Measurements from ENCODE around the gene APCDD1L.

DNA sequence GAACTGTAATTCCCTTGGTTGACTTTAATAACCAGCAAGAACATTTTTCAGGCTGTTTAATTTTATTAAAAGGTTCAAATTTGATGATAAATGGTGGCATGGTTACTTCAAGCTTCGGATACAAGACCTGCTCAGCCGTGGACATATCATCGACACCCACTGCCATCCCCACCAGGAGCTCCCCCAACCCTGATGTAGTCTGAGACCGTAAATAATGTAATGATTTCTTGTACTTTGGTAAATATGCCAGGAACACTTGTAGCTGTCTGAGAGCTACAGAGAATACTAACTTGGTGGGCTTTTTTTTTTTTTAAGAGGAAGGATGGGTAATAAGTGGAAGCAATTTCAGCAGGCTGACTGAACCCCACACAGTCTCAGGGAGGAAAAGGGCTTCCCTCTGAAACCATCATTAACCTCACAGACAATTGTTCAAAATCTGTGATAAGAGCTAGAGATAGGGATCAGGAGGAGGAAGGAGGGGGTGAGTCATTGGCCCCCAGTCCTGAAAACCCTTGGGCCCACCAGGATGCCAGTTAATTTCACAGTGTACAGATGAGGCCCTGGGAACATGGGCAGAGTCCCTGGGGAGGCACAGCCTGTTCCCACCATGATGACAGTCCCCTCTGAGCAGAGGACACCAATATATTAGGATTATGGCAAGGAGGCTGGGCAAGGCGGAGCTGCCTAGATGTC lies 56.0 kb downstream of the APCDD1L start:
- TF ChIP-seq, protein P1, sequence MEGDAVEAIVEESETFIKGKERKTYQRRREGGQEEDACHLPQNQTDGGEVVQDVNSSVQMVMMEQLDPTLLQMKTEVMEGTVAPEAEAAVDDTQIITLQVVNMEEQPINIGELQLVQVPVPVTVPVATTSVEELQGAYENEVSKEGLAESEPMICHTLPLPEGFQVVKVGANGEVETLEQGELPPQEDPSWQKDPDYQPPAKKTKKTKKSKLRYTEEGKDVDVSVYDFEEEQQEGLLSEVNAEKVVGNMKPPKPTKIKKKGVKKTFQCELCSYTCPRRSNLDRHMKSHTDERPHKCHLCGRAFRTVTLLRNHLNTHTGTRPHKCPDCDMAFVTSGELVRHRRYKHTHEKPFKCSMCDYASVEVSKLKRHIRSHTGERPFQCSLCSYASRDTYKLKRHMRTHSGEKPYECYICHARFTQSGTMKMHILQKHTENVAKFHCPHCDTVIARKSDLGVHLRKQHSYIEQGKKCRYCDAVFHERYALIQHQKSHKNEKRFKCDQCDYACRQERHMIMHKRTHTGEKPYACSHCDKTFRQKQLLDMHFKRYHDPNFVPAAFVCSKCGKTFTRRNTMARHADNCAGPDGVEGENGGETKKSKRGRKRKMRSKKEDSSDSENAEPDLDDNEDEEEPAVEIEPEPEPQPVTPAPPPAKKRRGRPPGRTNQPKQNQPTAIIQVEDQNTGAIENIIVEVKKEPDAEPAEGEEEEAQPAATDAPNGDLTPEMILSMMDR (IDR thresholded peaks at IDR 0.05) = no peak
- no peak for TF ChIP-seq TP53 (CRISPR knock-in tag; IDR thresholded peaks at IDR 0.05)
- TF ChIP-seq ZNF121 (CRISPR knock-in tag; IDR thresholded peaks at IDR 0.05) = no peak
- TF ChIP-seq, protein P2, sequence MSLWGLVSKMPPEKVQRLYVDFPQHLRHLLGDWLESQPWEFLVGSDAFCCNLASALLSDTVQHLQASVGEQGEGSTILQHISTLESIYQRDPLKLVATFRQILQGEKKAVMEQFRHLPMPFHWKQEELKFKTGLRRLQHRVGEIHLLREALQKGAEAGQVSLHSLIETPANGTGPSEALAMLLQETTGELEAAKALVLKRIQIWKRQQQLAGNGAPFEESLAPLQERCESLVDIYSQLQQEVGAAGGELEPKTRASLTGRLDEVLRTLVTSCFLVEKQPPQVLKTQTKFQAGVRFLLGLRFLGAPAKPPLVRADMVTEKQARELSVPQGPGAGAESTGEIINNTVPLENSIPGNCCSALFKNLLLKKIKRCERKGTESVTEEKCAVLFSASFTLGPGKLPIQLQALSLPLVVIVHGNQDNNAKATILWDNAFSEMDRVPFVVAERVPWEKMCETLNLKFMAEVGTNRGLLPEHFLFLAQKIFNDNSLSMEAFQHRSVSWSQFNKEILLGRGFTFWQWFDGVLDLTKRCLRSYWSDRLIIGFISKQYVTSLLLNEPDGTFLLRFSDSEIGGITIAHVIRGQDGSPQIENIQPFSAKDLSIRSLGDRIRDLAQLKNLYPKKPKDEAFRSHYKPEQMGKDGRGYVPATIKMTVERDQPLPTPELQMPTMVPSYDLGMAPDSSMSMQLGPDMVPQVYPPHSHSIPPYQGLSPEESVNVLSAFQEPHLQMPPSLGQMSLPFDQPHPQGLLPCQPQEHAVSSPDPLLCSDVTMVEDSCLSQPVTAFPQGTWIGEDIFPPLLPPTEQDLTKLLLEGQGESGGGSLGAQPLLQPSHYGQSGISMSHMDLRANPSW (CRISPR knock-in tag; conservative IDR thresholded peaks at IDR 0.05; ENCODE audit: low read depth) = no peak
- no peak for TF ChIP-seq IRF2 (CRISPR knock-in tag; IDR thresholded peaks at IDR 0.05; ENCODE audit: borderline replicate concordance, low read depth)
- TF ChIP-seq, protein P3, sequence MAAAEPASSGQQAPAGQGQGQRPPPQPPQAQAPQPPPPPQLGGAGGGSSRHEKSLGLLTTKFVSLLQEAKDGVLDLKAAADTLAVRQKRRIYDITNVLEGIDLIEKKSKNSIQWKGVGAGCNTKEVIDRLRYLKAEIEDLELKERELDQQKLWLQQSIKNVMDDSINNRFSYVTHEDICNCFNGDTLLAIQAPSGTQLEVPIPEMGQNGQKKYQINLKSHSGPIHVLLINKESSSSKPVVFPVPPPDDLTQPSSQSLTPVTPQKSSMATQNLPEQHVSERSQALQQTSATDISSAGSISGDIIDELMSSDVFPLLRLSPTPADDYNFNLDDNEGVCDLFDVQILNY (CRISPR knock-in tag; IDR thresholded peaks at IDR 0.05) = no peak
- TF ChIP-seq ZNF219 (CRISPR knock-in tag; IDR thresholded peaks at IDR 0.05; ENCODE audit: borderline replicate concordance) = no peak
- TF ChIP-seq, protein P4, sequence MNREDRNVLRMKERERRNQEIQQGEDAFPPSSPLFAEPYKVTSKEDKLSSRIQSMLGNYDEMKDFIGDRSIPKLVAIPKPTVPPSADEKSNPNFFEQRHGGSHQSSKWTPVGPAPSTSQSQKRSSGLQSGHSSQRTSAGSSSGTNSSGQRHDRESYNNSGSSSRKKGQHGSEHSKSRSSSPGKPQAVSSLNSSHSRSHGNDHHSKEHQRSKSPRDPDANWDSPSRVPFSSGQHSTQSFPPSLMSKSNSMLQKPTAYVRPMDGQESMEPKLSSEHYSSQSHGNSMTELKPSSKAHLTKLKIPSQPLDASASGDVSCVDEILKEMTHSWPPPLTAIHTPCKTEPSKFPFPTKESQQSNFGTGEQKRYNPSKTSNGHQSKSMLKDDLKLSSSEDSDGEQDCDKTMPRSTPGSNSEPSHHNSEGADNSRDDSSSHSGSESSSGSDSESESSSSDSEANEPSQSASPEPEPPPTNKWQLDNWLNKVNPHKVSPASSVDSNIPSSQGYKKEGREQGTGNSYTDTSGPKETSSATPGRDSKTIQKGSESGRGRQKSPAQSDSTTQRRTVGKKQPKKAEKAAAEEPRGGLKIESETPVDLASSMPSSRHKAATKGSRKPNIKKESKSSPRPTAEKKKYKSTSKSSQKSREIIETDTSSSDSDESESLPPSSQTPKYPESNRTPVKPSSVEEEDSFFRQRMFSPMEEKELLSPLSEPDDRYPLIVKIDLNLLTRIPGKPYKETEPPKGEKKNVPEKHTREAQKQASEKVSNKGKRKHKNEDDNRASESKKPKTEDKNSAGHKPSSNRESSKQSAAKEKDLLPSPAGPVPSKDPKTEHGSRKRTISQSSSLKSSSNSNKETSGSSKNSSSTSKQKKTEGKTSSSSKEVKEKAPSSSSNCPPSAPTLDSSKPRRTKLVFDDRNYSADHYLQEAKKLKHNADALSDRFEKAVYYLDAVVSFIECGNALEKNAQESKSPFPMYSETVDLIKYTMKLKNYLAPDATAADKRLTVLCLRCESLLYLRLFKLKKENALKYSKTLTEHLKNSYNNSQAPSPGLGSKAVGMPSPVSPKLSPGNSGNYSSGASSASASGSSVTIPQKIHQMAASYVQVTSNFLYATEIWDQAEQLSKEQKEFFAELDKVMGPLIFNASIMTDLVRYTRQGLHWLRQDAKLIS (CRISPR knock-in tag; IDR thresholded peaks at IDR 0.05; ENCODE audit: borderline replicate concordance) = no peak
- TF ChIP-seq SMAD3 (CRISPR knock-in tag; IDR thresholded peaks at IDR 0.05; ENCODE audit: borderline replicate concordance) = no peak
- no peak for TF ChIP-seq FOXP1 (CRISPR knock-in tag; IDR thresholded peaks at IDR 0.05; ENCODE audit: borderline replicate concordance)
- TF ChIP-seq, protein P5, sequence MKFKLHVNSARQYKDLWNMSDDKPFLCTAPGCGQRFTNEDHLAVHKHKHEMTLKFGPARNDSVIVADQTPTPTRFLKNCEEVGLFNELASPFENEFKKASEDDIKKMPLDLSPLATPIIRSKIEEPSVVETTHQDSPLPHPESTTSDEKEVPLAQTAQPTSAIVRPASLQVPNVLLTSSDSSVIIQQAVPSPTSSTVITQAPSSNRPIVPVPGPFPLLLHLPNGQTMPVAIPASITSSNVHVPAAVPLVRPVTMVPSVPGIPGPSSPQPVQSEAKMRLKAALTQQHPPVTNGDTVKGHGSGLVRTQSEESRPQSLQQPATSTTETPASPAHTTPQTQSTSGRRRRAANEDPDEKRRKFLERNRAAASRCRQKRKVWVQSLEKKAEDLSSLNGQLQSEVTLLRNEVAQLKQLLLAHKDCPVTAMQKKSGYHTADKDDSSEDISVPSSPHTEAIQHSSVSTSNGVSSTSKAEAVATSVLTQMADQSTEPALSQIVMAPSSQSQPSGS (CRISPR knock-in tag; IDR thresholded peaks at IDR 0.05; ENCODE audit: borderline replicate concordance, low read depth) = no peak
- TF ChIP-seq GTF2I (CRISPR knock-in tag; conservative IDR thresholded peaks at IDR 0.05) = no peak
- no peak for TF ChIP-seq KAT7 (CRISPR knock-in tag; IDR thresholded peaks at IDR 0.05; ENCODE audit: borderline replicate concordance)
- no peak for TF ChIP-seq FOXK1 (CRISPR knock-in tag; IDR thresholded peaks at IDR 0.05)
